OCI-M1 (cell line): ENCODE measurements around the gene AIFM3.
"Not testable (repeated sequence)": the region's sequence is repeated elsewhere in the genome, so short reads cannot be mapped to it uniquely, and the experiment has no call there.

ENCODE experiments used
- DNase-seq: peaks from one replicate; lab custom pipeline; 2025; lab: John Stamatoyannopoulos, UW

Gene AIFM3

GRCh38 chr22:20966883-20967696 lies at the start of gene AIFM3:
TSS of gene AIFM3 (plus strand) at chr22:20967255. CDS start at chr22:20967945, 690 bp downstream.
- DNase-seq = no peak

- DNase-seq = peak; percentile 46
Observed at GRCh38 chr22:20918663-20919218, 48.3 kb upstream of the AIFM3 start.

GRCh38 chr22:20919718-20920117 lies 47.3 kb upstream of the AIFM3 start:
- no peak for DNase-seq

GRCh38 chr22:20920881-20921203 lies 46.2 kb upstream of the AIFM3 start:
- no peak for DNase-seq

GRCh38 chr22:20922141-20922751 lies 44.8 kb upstream of the AIFM3 start:
- DNase-seq = no peak

- no peak for DNase-seq
Observed at GRCh38 chr22:20926243-20926642, 40.8 kb upstream of the AIFM3 start.

GRCh38 chr22:20927940-20928572 lies 39.0 kb upstream of the AIFM3 start:
- no peak for DNase-seq

GRCh38 chr22:20928573-20928967 lies 38.5 kb upstream of the AIFM3 start:
- no peak for DNase-seq

GRCh38 chr22:20930004-20930403 lies 37.1 kb upstream of the AIFM3 start:
- DNase-seq = no peak

GRCh38 chr22:20930435-20930834 lies 36.6 kb upstream of the AIFM3 start:
- DNase-seq = not testable (repeated sequence)

- no peak for DNase-seq
Observed at GRCh38 chr22:20931126-20931654, 35.9 kb upstream of the AIFM3 start.

GRCh38 chr22:20933910-20934309 lies 33.1 kb upstream of the AIFM3 start:
- no peak for DNase-seq

GRCh38 chr22:20935049-20935448 lies 32.0 kb upstream of the AIFM3 start:
- not testable (repeated sequence) for DNase-seq

- not testable (repeated sequence) for DNase-seq
Observed at GRCh38 chr22:20935780-20936539, 31.1 kb upstream of the AIFM3 start.

GRCh38 chr22:20937031-20937793 lies 29.8 kb upstream of the AIFM3 start:
- no peak for DNase-seq

- DNase-seq = no peak
Observed at GRCh38 chr22:20937794-20938671, 29.0 kb upstream of the AIFM3 start.

GRCh38 chr22:20939457-20940185 lies 27.4 kb upstream of the AIFM3 start:
- not testable (repeated sequence) for DNase-seq

- no peak for DNase-seq
Observed at GRCh38 chr22:20940186-20940651, 26.8 kb upstream of the AIFM3 start.

- DNase-seq = no peak
Observed at GRCh38 chr22:20940904-20941385, 26.1 kb upstream of the AIFM3 start.
